Psoas muscle (tissue), 8 donors: ENCODE results near the gene CORO1C. TPM values are rescaled to one million over a fixed set of nuclear protein-coding genes. Genes with fewer than 3 reads are reported as not detected.

Experiments used
- ATAC-seq, 4 donors: fragments of 200-7000 bp; cut with Tn5 transposase; one replicate each; pipeline ENCODE4 v1.9.1; 2020; ENCODE audit warnings: moderate library complexity in 3 of 4, mild to moderate bottlenecking in 2 of 4
- DNase-seq, 2 donors: peaks; one replicate each; pipeline ENCODE4 v3.0.0-alpha.2; 2020
- H3K27ac ChIP-seq: fragments of 200-600 bp; one replicate; pipeline ENCODE4 v1.8.0; 2022
- H3K27me3 ChIP-seq, 3 donors: fragments of 200-600 bp in 1 of 3; one replicate each; pipeline versions ENCODE4 v1.6.1 to v1.8.0; 2013 to 2022; ENCODE audit warnings: low read length in 2 of 3, mild to moderate bottlenecking in 2 of 3, moderate library complexity in 1 of 3; ENCODE audit not compliant: insufficient read depth in 3 of 3
- H3K36me3 ChIP-seq, 2 donors: fragments of 200-600 bp in 1 of 2; one replicate each; pipeline versions ENCODE4 v1.6.1 to v1.8.0; 2013 to 2022; ENCODE audit warnings: low read depth in 1 of 2, mild to moderate bottlenecking in 1 of 2, moderate library complexity in 1 of 2; ENCODE audit not compliant: insufficient read depth in 1 of 2
- H3K4me1 ChIP-seq: fragments of 200-600 bp; one replicate; pipeline ENCODE4 v1.8.0; 2022
- H3K4me3 ChIP-seq: fragments of 200-600 bp; one replicate; pipeline ENCODE4 v1.8.0; 2022; ENCODE audit warnings: mild to moderate bottlenecking
- H3K9me3 ChIP-seq: fragments of 200-600 bp; one replicate; pipeline ENCODE4 v1.8.0; 2022
- CTCF ChIP-seq: fragments of 200-600 bp; IDR thresholded peaks from one replicate; pipeline ENCODE4 v1.8.0; 2022; ENCODE audit warnings: antibody characterized with exemption
- WGBS, 3 donors: extraction: QIAGEN DNeasy Blood & Tissue Kit; methylation state at CpG; one replicate each; pipeline versions ENCODE4 v1.1.6 to v1.1.7; 2013; 5-methylcytosine and 5-hydroxymethylcytosine counted together
- intact Hi-C, 2 donors: fragments of 100-400 bp; cut with DNase I; formaldehyde crosslinking; loops; one replicate each; pipeline versions ENCODE4 v1.11.0 to v1.14.2; 2022
- polyA plus RNA-seq, 3 donors: library from polyadenylated mRNA; stranded (reverse); fragments of 200-250 nt; gene quantifications; one replicate each; pipeline ENCODE4 v1.2.3, GENCODE V29; 2013
- total RNA-seq, 4 donors: library from RNA; stranded (reverse); fragmentation: NEBNext Ultra II Directional in 2 of 4; extraction: Animal tissue kit (Norgen Biotek cat#: 25700) in 2 of 4; gene quantifications; one replicate each; pipeline versions ENCODE4 v1.2.1 to v1.2.4, GENCODE V29; 2021 to 2023
- donor health status: healthy with polysubstance abuse.
- donor health status: DM: no; HTN: no; CAD: no; lungs with moderate emphysema.
- donor health status: Bipolar disorder and iron deficiency.
- donor health status: healthy.
- donor health status: DM: yes; HTN: yes; CAD: no.
- donor health status: DM: no; HTN: no; CAD: no.
- donor health status: DM: no; HTN: no; CAD: no.
- donor health status: DM: yes; HTN: yes; CAD: no.

Gene CORO1C
- total and polyA plus RNA-seq, 7 donors, result 16.9 to 67.1 (median 40.5) TPM

- Histone ChIP-seq H3K4me3 (no peak overlapping the region), H3K36me3 (no peaks in the 10 kb centered on the region), H3K4me1 (no peaks in the 10 kb centered on the region), H3K9me3 (no peaks in the 10 kb centered on the region), H3K27ac (no peak overlapping the region), H3K27me3 (peaks cover 0 to 3% (median 0%) of the 10 kb centered on the region in 3 donors)
- no peak for TF ChIP-seq CTCF
- DNase-seq, result no peak
- intact Hi-C loops, result no loop called here
- no peak for ATAC-seq
- WGBS, 3 donors, result 55 to 58% (median 56%) methylated on average over 8 to 9 of the region's 9 CpGs
Measured at GRCh38 chr12:108606492-108606891, 124.8 kb downstream of the CORO1C start.

DNA sequence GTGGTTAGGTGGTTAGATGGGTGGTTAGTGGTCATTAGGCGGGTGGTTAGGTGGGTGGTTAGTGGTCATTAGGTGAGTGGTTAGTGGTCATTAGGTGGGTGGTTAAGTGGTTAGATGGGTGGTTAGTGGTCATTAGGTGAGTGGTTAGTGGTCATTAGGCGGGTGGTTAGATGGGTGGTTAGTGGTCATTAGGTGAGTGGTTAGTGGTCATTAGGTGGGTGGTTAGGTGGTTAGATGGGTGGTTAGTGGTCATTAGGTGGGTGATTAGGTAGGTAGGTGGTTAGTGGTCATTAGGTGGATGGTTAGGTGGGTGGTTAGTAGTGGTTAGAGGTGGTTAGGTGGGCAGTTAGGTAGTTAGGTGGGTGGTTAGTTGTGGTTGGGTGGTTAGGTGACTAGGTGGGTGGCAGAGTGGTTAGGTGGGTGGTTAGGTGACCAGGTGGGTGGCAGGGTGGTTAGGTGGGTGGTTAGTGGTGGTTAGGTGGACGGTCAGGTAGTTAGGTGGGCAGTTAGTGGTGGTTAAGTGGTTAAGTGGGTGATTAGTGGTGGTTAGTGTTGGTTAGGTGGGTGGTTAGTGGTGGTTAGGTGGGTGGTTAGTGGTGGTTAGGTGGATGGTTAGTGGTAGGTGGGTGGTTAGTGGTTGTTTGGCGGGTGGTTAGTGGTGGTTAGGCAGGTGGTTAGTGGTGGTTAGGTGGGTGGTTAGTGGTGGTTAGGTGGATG, 125.5 kb downstream of the CORO1C start:
- intact Hi-C loops, result no loop called here
- no peaks in the 10 kb centered on the region for H3K36me3 ChIP-seq
- H3K9me3 ChIP-seq, result no peaks in the 10 kb centered on the region
- H3K27me3 ChIP-seq, result peaks cover 0 to 3% (median 0%) of the 10 kb centered on the region in 3 donors
- ATAC-seq (no peak), DNase-seq (no peak)
- no peak for TF ChIP-seq CTCF
- 95 to 98% (median 96%) methylated on average over 4 of the region's 4 CpGs for WGBS, 3 donors
- no peak overlapping the region for H3K4me3 ChIP-seq
- H3K4me1 ChIP-seq, result no peaks in the 10 kb centered on the region
- H3K27ac ChIP-seq, result no peak overlapping the region

DNA sequence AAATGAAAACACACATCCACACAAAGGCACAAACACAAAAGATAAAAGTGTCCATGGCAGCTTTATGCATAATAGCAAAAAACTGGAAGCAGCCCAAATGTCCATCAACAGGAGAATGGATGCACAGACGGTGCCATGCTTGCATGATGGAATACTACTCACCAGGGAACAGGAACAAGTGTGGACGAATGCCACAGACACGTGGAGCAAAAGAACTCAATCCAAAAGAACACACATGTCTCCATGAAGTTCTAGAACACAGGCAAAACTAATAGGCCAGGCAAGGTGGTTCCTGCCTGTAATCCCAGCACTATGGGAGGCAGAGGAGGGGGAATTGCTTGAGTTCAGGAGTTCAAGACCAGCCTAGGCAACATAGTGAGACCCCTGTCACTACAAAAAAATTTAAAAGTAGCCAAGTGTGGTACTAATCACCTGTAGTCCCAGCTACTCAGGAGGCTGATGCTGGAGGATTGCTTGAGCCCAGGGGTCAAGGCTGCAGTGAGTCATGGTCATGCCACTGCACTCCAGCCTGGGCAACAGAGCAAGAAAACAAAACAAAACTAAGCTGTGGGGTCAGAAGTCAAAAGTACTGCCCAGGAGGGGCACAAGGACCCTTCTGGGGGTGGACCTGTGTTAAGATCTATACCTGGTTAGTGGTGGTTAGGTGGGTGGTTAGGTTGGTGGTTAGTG, 126.2 kb downstream of the CORO1C start:
- no peak for TF ChIP-seq CTCF
- Histone ChIP-seq H3K4me1 (no peaks in the 10 kb centered on the region), H3K9me3 (no peaks in the 10 kb centered on the region), H3K36me3 (no peaks in the 10 kb centered on the region), H3K27me3 (peaks cover 0 to 3% (median 0%) of the 10 kb centered on the region in 3 donors), H3K4me3 (no peak overlapping the region), H3K27ac (no peak overlapping the region)
- intact Hi-C loops, result no loop called here
- DNase-seq, result no peak
- WGBS, 3 donors, result 44 to 53% (median 44%) methylated on average over 3 of the region's 3 CpGs
- no peak for ATAC-seq

GRCh38 chr12:108604208-108604941, 126.9 kb downstream of the CORO1C start:
- H3K36me3 ChIP-seq, result no peaks in the 10 kb centered on the region
- ATAC-seq (no peak), DNase-seq (no peak)
- no peaks in the 10 kb centered on the region for H3K4me1 ChIP-seq
- intact Hi-C loops, result no loop called here
- TF ChIP-seq CTCF, result no peak
- peaks cover 0 to 3% (median 0%) of the 10 kb centered on the region in 3 donors for H3K27me3 ChIP-seq
- WGBS, 3 donors, result 44 to 45% (median 45%) methylated on average over 14 of the region's 14 CpGs
- no peak overlapping the region for H3K4me3 ChIP-seq
- H3K27ac ChIP-seq, result no peak overlapping the region
- no peaks in the 10 kb centered on the region for H3K9me3 ChIP-seq
